Psoas muscle (tissue), 8 donors: Measurements from ENCODE around the gene MAPK10. TPM values are rescaled to one million over a fixed set of nuclear protein-coding genes. Genes with fewer than 3 reads are reported as not detected.

Experiments used
- ATAC-seq, 4 donors: fragments of 200-7000 bp; cut with Tn5 transposase; one replicate each; pipeline ENCODE4 v1.9.1; 2020; ENCODE audit warnings: moderate library complexity in 3 of 4, mild to moderate bottlenecking in 2 of 4
- DNase-seq, 2 donors: peaks; one replicate each; pipeline ENCODE4 v3.0.0-alpha.2; 2020
- H3K27ac ChIP-seq: fragments of 200-600 bp; one replicate; pipeline ENCODE4 v1.8.0; 2022
- H3K27me3 ChIP-seq, 3 donors: fragments of 200-600 bp in 1 of 3; one replicate each; pipeline versions ENCODE4 v1.6.1 to v1.8.0; 2013 to 2022; ENCODE audit warnings: low read length in 2 of 3, mild to moderate bottlenecking in 2 of 3, moderate library complexity in 1 of 3; ENCODE audit not compliant: insufficient read depth in 3 of 3
- H3K36me3 ChIP-seq, 2 donors: fragments of 200-600 bp in 1 of 2; one replicate each; pipeline versions ENCODE4 v1.6.1 to v1.8.0; 2013 to 2022; ENCODE audit warnings: low read depth in 1 of 2, mild to moderate bottlenecking in 1 of 2, moderate library complexity in 1 of 2; ENCODE audit not compliant: insufficient read depth in 1 of 2
- H3K4me1 ChIP-seq: fragments of 200-600 bp; one replicate; pipeline ENCODE4 v1.8.0; 2022
- H3K4me3 ChIP-seq: fragments of 200-600 bp; one replicate; pipeline ENCODE4 v1.8.0; 2022; ENCODE audit warnings: mild to moderate bottlenecking
- H3K9me3 ChIP-seq: fragments of 200-600 bp; one replicate; pipeline ENCODE4 v1.8.0; 2022
- WGBS, 3 donors: extraction: QIAGEN DNeasy Blood & Tissue Kit; methylation state at CpG; one replicate each; pipeline versions ENCODE4 v1.1.6 to v1.1.7; 2013; 5-methylcytosine and 5-hydroxymethylcytosine counted together
- intact Hi-C, 2 donors: fragments of 100-400 bp; cut with DNase I; formaldehyde crosslinking; loops; one replicate each; pipeline versions ENCODE4 v1.11.0 to v1.14.2; 2022
- polyA plus RNA-seq, 3 donors: library from polyadenylated mRNA; stranded (reverse); fragments of 200-250 nt; gene quantifications; one replicate each; pipeline ENCODE4 v1.2.3, GENCODE V29; 2013
- total RNA-seq, 4 donors: library from RNA; stranded (reverse); fragmentation: NEBNext Ultra II Directional in 2 of 4; extraction: Animal tissue kit (Norgen Biotek cat#: 25700) in 2 of 4; gene quantifications; one replicate each; pipeline versions ENCODE4 v1.2.1 to v1.2.4, GENCODE V29; 2021 to 2023
- TF ChIP-seq, protein P1 (sequence below): fragments of 200-600 bp; IDR thresholded peaks from one replicate; pipeline ENCODE4 v1.8.0; 2022; ENCODE audit warnings: antibody characterized with exemption
- donor health status: healthy with polysubstance abuse.
- donor health status: DM: no; HTN: no; CAD: no; lungs with moderate emphysema.
- donor health status: Bipolar disorder and iron deficiency.
- donor health status: healthy.
- donor health status: DM: yes; HTN: yes; CAD: no.
- donor health status: DM: no; HTN: no; CAD: no.
- donor health status: DM: no; HTN: no; CAD: no.
- donor health status: DM: yes; HTN: yes; CAD: no.

Gene MAPK10
- total and polyA plus RNA-seq, 7 donors, result 0.22 to 7.6 (median 1.3) TPM

DNA sequence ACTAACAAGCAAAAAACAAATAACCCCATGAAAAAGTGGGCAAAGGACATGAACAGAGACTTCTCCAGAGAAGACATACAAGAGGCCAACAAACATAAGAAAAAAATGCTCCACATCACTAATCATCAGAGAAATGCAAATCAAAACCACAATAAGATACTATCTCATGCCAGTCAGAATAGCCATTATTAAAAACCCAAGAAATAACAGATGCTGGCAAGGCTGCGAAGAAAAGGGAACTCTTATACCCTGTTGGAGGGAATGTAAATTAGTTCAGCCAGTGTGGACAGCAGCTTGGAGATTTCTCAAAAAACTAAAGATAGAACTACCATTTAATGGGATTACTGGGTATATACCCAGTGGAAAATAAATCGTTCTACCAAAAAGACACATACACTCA, 79.6 kb downstream of the MAPK10 start:
- intact Hi-C loops, result no loop called here
- Histone ChIP-seq H3K9me3 (no peaks in the 10 kb centered on the region), H3K4me3 (no peak overlapping the region), H3K4me1 (no peaks in the 10 kb centered on the region), H3K36me3 (no peaks in the 10 kb centered on the region), H3K27me3 (no peaks in the 10 kb centered on the region), H3K27ac (no peak overlapping the region)
- no peak for DNase-seq
- 42 to 61% (median 44%) methylated on average over 2 of the region's 2 CpGs for WGBS, 3 donors
- TF ChIP-seq, protein P1, sequence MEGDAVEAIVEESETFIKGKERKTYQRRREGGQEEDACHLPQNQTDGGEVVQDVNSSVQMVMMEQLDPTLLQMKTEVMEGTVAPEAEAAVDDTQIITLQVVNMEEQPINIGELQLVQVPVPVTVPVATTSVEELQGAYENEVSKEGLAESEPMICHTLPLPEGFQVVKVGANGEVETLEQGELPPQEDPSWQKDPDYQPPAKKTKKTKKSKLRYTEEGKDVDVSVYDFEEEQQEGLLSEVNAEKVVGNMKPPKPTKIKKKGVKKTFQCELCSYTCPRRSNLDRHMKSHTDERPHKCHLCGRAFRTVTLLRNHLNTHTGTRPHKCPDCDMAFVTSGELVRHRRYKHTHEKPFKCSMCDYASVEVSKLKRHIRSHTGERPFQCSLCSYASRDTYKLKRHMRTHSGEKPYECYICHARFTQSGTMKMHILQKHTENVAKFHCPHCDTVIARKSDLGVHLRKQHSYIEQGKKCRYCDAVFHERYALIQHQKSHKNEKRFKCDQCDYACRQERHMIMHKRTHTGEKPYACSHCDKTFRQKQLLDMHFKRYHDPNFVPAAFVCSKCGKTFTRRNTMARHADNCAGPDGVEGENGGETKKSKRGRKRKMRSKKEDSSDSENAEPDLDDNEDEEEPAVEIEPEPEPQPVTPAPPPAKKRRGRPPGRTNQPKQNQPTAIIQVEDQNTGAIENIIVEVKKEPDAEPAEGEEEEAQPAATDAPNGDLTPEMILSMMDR, result no peak
- ATAC-seq, result no peak

DNA sequence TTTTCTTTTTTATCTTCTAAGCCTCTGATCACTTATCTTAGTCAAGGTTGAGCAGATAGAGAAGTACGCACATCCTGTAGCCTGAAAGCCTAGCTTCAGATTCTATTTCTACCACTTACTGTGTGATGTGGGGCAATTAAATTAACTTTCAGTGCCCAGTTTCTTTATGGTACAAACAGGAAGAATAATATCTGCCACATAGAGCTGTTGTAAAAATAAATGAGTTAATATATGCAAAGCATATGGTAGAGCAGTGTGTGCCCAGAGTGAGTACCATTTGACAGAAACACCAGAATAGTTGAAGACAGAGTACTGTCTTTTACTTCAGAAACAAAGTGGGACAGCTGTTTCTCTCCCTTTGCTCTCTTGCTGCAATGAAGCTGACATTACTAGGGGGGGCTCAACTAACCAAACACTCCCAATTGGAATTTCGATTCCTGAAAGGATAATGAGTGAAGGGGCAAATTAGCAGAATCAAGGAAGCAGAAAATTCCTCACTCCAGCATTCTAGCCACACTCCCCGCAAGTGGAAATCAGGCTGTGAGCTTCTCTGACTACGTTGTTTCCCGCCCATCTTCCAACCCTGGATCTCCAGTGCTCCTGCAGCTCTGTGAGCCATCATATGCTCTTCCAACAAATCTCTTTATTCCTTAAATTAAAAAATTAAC, 80.4 kb downstream of the MAPK10 start:
- no peaks in the 10 kb centered on the region for H3K36me3 ChIP-seq
- intact Hi-C loops, result no loop called here
- no peaks in the 10 kb centered on the region for H3K27me3 ChIP-seq
- H3K4me1 ChIP-seq, result no peaks in the 10 kb centered on the region
- no peak overlapping the region for H3K27ac ChIP-seq
- DNase-seq (no peak), ATAC-seq (no peak)
- TF ChIP-seq, protein P1, result no peak
- H3K9me3 ChIP-seq, result no peaks in the 10 kb centered on the region
- H3K4me3 ChIP-seq, result no peak overlapping the region
- 87 to 91% (median 89%) methylated on average over 5 of the region's 5 CpGs for WGBS, 3 donors

DNA sequence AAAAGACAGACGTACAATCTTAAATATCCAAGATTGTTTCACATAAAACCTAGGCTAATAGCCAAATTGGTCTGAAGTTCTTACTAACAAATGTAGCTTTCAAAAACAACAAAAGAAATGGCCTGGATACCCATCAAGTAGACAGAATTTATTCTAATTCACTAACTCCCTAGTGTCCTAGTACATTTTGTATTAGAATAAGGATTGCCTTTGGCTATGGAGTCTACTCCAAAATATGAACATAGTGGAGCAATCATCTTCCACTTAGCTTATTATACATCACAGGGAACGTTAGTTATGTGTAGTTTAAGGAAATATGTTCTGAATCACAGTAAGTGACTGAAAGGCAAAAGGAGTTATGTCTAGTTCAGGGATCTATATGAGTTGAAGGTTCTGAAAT, 81.7 kb downstream of the MAPK10 start:
- H3K4me1 ChIP-seq, result no peaks in the 10 kb centered on the region
- H3K27me3 ChIP-seq, result no peaks in the 10 kb centered on the region
- TF ChIP-seq, protein P1, result no peak
- H3K27ac ChIP-seq, result no peak overlapping the region
- H3K4me3 ChIP-seq, result no peak overlapping the region
- intact Hi-C loops, result no loop called here
- DNase-seq (no peak), ATAC-seq (no peak)
- no peaks in the 10 kb centered on the region for H3K36me3 ChIP-seq
- H3K9me3 ChIP-seq, result no peaks in the 10 kb centered on the region
- 36 to 49% (median 40%) methylated on average over 2 of the region's 2 CpGs for WGBS, 3 donors

DNA sequence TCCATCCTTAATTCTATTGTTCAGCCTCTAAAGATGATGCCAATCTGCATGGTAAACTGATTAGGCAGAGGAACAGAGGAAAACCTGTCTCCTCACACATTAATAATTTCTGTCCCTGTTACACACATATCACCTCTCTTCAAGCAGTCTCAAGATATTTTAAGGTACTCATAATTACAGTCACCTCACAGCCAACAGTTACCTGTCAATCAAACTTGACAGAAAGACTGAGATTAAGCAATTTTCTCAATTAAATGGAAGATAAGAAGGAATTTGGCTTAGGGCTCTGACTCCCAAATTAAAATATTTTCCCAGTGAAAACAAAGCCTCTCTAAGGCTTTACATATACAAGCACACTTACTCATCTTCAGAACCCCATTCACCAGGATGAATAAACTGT, 85.2 kb downstream of the MAPK10 start:
- Histone ChIP-seq H3K36me3 (no peaks in the 10 kb centered on the region), H3K27ac (no peak overlapping the region), H3K27me3 (no peaks in the 10 kb centered on the region), H3K9me3 (no peaks in the 10 kb centered on the region), H3K4me3 (no peak overlapping the region), H3K4me1 (no peaks in the 10 kb centered on the region)
- DNase-seq, result no peak
- no peak for ATAC-seq
- intact Hi-C loops, result no loop called here
- TF ChIP-seq, protein P1, result no peak

DNA sequence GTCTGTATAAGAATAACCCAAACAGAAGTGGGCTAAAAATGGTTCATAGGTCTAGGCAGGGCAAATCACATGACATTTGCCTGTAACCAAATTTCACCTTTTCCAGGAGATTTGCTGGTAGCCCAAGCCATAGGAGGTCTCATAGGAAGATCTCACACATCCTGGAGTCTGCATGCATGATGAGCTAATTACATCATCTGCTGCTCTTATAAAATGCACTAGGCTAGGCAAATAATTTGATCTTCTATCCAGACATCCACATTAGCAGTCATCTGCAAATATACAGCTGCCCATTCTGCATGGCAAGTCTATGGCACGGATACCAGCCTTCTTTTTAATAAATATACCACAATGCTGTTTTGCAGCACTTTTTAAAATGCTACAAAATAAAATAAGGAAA, 87.2 kb downstream of the MAPK10 start:
- 72 to 88% (median 74%) methylated on average over 1 of the region's 1 CpG for WGBS, 3 donors
- intact Hi-C loops, result no loop called here
- TF ChIP-seq, protein P1, result no peak
- Histone ChIP-seq H3K36me3 (no peaks in the 10 kb centered on the region), H3K9me3 (no peaks in the 10 kb centered on the region), H3K27ac (no peak overlapping the region), H3K4me3 (no peak overlapping the region), H3K27me3 (no peaks in the 10 kb centered on the region), H3K4me1 (no peaks in the 10 kb centered on the region)
- DNase-seq, result no peak
- ATAC-seq, result no peak
